ENCODE measurements around the gene SOX10.

The SOX10 gene

DNA sequence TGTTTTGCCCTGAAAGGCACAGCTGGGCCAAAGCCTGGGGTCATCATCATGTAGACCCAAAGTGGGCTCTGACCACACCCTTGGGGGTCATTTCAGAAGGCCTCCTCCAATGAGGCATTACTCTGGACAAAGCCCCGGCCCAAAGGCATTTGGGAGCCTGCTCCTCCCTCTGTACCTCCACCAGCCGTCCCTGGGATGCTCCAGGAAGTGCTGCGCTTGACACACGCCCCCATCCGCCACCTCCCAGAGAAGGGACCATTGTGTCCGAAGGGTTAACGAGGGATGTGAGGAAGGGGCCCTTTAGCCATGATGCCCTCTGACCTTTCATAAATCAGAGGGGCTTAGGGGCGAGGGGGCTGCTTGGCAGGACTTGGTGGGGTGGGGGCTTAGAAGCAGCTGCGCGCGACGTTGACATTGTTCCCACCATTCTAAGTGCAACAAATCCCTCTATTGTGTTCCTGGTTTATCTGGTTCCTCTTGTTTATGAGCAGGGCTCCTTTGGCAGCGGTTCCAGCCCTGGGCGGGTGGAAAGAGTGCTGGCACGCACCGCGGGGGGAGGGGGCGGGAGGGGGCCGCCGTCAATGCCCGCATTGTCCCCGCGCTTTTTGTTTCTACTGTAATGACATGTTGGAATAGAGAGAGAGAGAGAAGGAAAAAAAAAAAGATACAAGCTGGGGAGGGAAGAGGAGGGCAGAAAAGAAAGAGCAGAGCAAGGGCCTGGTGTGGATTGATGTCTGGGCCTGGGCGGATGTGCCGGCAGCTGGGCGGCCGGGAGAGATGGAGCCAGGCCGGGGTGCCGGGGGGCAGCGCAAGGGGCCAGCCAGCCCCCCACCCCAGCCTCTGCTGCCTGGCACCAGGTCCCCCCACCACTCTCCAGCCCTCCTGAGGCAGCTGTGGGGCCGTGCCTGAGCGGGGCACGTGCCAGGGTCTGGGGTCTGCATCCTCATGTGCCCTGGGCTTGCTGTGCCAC is 32.1 kb upstream of the SOX10 start:
- ChIA-PET POLR2A (ENCODE audit: low non-redundant PET) (no interaction called here), CTCF (no interaction called here)
- TF ChIP-seq, protein P1, sequence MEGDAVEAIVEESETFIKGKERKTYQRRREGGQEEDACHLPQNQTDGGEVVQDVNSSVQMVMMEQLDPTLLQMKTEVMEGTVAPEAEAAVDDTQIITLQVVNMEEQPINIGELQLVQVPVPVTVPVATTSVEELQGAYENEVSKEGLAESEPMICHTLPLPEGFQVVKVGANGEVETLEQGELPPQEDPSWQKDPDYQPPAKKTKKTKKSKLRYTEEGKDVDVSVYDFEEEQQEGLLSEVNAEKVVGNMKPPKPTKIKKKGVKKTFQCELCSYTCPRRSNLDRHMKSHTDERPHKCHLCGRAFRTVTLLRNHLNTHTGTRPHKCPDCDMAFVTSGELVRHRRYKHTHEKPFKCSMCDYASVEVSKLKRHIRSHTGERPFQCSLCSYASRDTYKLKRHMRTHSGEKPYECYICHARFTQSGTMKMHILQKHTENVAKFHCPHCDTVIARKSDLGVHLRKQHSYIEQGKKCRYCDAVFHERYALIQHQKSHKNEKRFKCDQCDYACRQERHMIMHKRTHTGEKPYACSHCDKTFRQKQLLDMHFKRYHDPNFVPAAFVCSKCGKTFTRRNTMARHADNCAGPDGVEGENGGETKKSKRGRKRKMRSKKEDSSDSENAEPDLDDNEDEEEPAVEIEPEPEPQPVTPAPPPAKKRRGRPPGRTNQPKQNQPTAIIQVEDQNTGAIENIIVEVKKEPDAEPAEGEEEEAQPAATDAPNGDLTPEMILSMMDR (conservative IDR thresholded peaks at IDR 0.05; ENCODE audit: low read depth): no peak
- no peak for DNase-seq (ENCODE audit: low spot score)
- H3K27ac ChIP-seq: no peak overlapping the region

GRCh38 chr22:38014083-38014482 is 29.7 kb upstream of the SOX10 start:
- ChIA-PET POLR2A (ENCODE audit: low non-redundant PET) (no interaction called here), CTCF (interaction anchor here (0.7 kb wide), 1 partner anchor 70 kb away, joined by 4 read pairs; no protein-coding TSS in a partner anchor)
- TF ChIP-seq, protein P1 (conservative IDR thresholded peaks at IDR 0.05; ENCODE audit: low read depth): no peak

GRCh38 chr22:38012604-38013072 is 28.3 kb upstream of the SOX10 start:
- H3K27ac ChIP-seq: no peak overlapping the region
- TF ChIP-seq, protein P1 (conservative IDR thresholded peaks at IDR 0.05; ENCODE audit: low read depth): no peak
- no peak for DNase-seq (ENCODE audit: low spot score)
- POLR2A ChIA-PET (ENCODE audit: low non-redundant PET): no interaction called here
- CTCF ChIA-PET: interaction anchor here (0.7 kb wide), 1 partner anchor 500 kb away, joined by 3 read pairs; no protein-coding TSS in a partner anchor

More at GRCh38 chr22:38014083-38014482, 29.7 kb upstream of the SOX10 start:
- no peak for DNase-seq (ENCODE audit: low spot score)
- no peak overlapping the region for H3K27ac ChIP-seq

GRCh38 chr22:38009000-38009806 is 24.8 kb upstream of the SOX10 start:
- CTCF ChIA-PET: no interaction called here
- H3K27ac ChIP-seq: no peak overlapping the region
- DNase-seq (ENCODE audit: low spot score): no peak
- TF ChIP-seq, protein P1 (conservative IDR thresholded peaks at IDR 0.05; ENCODE audit: low read depth): no peak
- POLR2A ChIA-PET (ENCODE audit: low non-redundant PET): no interaction called here

- TF ChIP-seq, protein P1 (conservative IDR thresholded peaks at IDR 0.05; ENCODE audit: low read depth): no peak
- no peak overlapping the region for H3K27ac ChIP-seq
- ChIA-PET CTCF (no interaction called here), POLR2A (ENCODE audit: low non-redundant PET) (interaction anchor here (0.6 kb wide), 1 partner anchor 1140 kb away, joined by 4 read pairs; no protein-coding TSS in a partner anchor)
- DNase-seq (ENCODE audit: low spot score): no peak
These were observed 23.1 kb upstream of the SOX10 start for GRCh38 chr22:38007330-38007902.

GRCh38 chr22:38006906-38007305 is 22.6 kb upstream of the SOX10 start:
- no peak overlapping the region for H3K27ac ChIP-seq
- ChIA-PET CTCF (no interaction called here), POLR2A (ENCODE audit: low non-redundant PET) (interaction anchor here (0.6 kb wide), 1 partner anchor 1140 kb away, joined by 4 read pairs; no protein-coding TSS in a partner anchor)
- DNase-seq (ENCODE audit: low spot score): no peak
- TF ChIP-seq, protein P1 (conservative IDR thresholded peaks at IDR 0.05; ENCODE audit: low read depth): no peak

Data from RWPE1 (cell line).